Measurements from ENCODE around the gene ZNF385B.

GRCh38 chr2:179536185-179536584, 325.2 kb downstream of the ZNF385B start:
- TF ChIP-seq, protein P1, sequence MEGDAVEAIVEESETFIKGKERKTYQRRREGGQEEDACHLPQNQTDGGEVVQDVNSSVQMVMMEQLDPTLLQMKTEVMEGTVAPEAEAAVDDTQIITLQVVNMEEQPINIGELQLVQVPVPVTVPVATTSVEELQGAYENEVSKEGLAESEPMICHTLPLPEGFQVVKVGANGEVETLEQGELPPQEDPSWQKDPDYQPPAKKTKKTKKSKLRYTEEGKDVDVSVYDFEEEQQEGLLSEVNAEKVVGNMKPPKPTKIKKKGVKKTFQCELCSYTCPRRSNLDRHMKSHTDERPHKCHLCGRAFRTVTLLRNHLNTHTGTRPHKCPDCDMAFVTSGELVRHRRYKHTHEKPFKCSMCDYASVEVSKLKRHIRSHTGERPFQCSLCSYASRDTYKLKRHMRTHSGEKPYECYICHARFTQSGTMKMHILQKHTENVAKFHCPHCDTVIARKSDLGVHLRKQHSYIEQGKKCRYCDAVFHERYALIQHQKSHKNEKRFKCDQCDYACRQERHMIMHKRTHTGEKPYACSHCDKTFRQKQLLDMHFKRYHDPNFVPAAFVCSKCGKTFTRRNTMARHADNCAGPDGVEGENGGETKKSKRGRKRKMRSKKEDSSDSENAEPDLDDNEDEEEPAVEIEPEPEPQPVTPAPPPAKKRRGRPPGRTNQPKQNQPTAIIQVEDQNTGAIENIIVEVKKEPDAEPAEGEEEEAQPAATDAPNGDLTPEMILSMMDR (IDR thresholded peaks at IDR 0.05; ENCODE audit: borderline replicate concordance, extremely low read depth, low read length, poor library complexity, severe bottlenecking): no peak
- no peak for TF ChIP-seq EZH2 (IDR thresholded peaks at IDR 0.05; ENCODE audit: borderline replicate concordance, low read depth, low read length, severe bottlenecking)

Data from DND-41 (cell line).